Activated CD4-positive, CD25-positive, alpha-beta regulatory T cell treated with anti-CD3 and anti-CD28 coated beads, Interleukin-2, amount 50 U/mL, for 24 hours (primary cell): ENCODE data around the gene EFNA5.
"Not testable (repeated sequence)": the region's sequence is repeated elsewhere in the genome, so short reads cannot be mapped to it uniquely, and the experiment has no call there.

Experiments
- ATAC-seq, 2 donors: fragments of 150-1000 bp; cut with Tn5 transposase; one replicate each; pipeline ENCODE4 v1.10.0; 2021; ENCODE audit warnings: mild to moderate bottlenecking in 1 of 2, moderate library complexity in 1 of 2

Gene EFNA5

DNA sequence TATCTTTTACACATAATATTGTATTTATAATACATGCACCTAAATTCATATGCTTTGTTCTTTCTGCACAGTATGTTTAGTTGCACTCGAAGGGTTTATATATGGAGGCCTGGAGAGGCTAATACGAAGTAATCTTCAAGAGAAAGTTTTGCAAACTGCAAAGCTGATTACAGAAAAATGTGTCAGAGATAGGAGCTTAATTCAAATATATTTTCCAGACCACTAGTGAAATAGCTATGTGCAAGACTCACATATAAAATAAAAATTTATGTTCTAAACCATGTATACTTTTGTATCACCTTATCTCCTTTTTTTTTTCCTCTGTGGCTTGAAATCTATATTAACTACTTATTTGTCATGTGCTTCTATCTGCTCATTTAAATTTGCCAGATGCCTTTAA is 313.8 kb downstream of the EFNA5 start:
- ATAC-seq, result no peak

DNA sequence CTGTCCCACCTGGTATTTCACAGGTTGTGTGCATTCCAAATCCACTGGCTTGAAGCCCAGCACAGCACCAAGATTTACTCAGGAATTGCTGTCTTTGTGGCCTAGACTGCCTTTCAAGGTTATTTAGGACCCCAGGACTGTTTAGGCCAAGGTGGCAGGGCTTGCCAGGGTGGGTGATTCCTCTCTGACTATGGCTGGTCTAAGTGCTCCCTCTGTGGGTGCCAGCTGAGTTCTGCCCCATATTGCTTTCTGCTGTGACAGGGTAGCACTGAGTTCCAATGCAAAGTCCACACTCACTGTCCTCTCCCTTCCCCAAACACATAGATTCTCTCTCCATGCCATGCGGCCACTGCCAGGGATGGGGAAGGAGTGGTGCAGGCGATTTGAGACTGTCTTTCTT is 318.2 kb downstream of the EFNA5 start:
- no peak for ATAC-seq

DNA sequence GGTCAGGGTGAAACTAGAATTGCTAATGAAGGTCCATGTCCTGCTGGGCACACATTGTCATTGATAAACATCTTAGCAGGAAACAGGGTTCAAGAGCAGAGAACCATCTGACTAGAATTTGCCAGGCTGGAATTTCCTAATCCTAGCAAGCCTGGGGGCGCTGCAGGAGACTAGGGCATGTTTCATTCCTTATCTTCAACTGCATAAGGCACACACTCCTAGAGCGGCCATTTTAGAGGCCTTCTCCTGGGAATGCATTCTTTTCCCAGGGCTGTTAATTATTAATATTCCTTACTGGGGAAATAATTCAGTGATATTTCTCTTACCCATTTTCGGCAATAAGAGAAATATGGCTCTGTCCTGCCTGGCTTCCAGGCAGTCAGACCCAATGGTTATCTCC is 324.2 kb downstream of the EFNA5 start:
- ATAC-seq, result not testable (repeated sequence)

DNA sequence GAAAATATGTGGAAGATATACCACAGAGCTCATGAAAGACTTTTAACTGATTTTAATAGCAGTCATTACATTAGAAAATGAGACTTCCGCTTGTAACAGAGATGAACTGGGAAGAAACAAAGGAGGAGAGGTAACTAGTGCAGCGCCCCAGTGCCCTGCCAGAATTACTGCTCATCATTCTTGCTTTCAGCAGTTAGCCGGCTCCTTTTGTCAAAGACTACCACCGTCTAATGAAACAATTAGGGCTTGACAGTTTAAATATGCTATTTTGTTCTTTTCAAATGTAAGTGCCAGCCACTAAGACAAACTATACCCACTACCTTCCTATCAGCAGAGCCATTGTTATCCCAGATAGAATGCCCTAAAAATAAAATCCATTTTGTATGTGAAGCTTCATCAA is 328.4 kb downstream of the EFNA5 start:
- no peak for ATAC-seq

DNA sequence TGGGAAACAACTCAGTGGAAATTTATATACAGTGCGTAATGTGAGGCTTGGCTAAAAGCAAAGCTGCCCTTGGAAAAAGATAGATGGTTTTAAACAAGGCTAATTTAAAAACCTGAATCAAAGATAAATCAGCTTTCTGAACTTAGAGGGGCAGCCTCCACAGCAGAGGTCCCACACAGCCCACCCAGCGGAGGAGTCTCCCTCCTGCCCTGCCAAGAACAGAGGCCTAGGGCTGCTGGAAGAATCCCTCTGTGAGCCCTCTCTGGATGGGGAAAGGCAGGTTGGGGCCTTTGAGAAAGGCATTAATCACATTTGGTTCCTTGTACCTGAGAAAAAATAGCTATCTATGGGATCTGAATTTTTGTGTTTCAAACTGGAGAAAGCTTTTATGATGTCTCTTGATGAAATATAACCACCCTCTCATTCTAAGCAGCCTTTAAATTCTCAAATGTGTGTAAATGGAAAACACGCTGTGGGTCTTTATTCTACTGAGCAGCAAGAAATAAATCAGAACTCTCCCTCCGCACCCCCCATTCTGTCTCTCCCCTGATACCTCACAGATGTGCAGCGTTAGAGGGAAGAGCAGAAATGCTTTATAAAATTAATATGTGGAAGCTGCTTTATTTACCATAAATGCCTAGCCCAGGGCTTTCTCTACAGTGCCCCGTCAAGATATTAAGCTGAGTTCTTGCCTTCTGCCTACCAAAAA is 329.2 kb downstream of the EFNA5 start:
- ATAC-seq, result no peak

DNA sequence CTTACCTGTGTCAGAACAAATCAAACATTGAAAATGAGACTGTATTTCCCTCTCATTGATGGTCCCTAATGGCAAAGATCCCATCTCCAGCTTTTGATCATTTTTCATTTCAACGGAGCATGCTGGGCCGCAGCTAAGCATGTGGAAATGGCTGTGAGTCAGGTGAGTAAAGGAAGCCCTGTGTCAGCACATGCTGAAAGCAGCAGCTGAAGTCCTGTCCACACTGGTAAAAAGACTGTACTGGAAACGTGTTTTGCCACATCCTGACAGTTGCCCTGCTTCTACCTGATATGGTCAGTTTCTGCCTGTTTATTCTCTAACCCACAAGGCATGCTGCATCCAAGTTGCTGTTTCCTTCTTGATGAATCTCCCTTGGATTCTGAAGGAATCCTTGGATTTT is 330.1 kb downstream of the EFNA5 start:
- no peak for ATAC-seq

DNA sequence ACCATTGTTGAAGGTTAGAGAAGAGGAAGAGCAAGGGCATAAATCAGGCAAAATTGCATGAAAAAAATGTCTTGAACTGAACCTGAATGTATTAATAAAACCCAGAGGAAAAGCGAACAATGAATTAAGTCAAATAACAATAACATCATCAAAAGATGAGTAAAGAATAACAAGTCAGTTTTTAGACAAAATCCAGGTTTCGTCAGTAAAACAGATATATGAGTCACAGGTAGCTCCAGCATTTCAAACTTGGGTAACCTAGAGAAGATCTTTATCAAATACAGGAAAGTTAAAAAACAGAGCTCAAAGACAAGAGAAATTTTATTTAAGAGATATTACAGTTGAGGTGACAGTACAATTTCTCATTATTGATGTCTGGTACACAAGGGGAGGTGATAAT is 332.4 kb downstream of the EFNA5 start:
- ATAC-seq, result no peak

DNA sequence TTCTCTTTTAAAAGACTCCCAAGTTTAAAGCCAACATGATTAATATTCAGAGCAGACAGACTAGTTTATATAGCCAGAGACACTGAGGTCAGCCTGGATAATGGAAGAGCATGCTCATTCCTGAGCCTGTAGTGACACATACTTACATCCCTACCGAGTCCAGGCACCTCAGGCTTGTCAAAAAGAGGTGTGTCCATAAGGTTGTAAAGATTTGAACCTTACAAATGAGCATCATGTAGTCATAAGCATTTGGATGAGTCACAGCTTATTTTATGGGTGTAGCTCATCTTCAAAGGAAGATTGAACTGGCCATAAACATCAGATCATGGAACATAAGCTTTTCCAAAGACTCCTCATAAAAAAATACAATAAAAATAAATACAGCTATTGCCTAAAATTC is 333.5 kb downstream of the EFNA5 start:
- no peak for ATAC-seq

DNA sequence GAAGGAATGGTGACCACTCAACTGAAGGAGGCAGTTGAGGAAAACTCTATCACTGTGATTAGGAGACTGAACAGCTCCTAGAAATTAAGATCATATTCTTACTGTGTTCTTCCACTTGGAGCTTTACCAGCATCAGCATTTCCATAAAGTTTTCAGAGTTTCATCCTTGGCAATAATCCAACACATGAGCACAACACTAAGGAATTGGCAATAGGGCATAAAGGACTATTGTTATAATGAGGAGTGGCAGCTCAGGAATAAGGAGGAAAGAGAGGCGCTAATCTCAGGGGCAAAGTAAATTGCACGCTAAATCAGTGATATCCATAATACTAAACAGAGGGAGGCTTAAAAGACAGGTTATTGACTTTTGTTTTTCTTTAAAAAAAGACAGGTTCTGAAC is 338.9 kb downstream of the EFNA5 start:
- no peak for ATAC-seq

DNA sequence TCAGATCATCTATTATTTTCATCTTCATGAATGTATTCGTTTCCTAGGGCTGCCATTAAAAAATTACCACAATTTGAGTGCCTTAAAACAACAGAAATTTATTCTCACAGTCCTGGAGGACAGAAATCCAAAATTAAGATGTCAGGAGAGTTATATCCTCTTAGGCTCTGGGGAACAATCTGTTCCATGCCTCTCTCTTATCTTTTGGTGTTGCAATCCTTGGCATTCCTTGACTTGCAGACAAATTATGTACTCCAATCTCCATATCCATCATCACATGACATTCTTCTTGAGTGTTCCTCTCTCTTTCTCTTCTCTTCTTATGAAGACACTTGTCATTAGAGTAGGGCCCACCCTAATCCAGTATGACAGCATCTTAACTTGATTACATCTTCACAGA is 339.4 kb downstream of the EFNA5 start:
- no peak for ATAC-seq

DNA sequence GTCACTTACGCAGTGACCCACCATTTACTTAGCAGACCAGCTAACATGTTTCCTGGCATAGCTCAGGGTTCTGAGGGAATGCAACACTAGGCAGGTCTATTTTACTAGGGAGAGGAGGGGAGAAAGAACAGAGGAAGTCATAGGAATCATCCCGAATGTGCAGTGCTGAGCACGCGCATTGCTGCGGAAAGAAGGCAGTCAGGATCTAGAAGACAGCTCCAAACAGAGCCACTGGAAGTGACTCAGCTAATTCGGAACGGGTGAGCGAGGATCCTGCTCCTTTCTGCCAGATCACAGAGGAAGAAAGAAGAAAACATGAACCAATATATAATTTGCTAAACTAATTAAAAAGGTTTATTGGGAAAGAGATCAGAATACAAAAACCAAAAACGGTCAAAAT is 339.8 kb downstream of the EFNA5 start:
- ATAC-seq, result no peak

DNA sequence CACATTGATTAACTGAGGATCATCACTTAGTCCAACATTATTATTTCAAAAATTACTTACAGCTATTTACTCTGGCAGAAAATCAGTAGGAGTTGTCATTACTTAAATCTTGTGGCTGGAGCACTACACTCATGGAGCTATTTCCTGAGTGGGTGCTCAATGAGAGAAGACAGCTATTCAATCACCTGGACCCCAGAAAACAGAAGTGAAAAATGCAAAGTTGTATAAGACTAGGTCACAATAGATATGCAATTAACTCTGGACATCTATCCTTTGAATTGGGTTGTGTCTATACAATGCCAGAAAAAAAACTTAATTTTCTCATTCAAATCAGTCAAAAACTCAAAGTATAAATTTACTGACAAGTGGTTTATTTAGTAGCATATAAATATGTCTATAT is 340.9 kb downstream of the EFNA5 start:
- ATAC-seq, result no peak
